ENCODE results near the gene MAP4K5. TPM values are rescaled to one million over a fixed set of nuclear protein-coding genes. Genes with fewer than 3 reads are reported as not detected.
A peak's percentile ranks its signal among the peaks of the same experiment; 100 is the strongest.

The MAP4K5 gene
- polyA plus RNA-seq, 3 donors, result 5.0 to 9.1 (median 7.7) TPM

GRCh38 chr14:50530358-50530757, 2.0 kb downstream of the MAP4K5 start:
- intact Hi-C loops (cut with micrococcal nuclease), result loop anchor here in 1 of 2 donors (5.0 to 10.0 kb wide), 3 partner anchors 218 to 296 kb away; partner anchors contain the start of genes DMAC2L, L2HGDH and SOS2
- Histone ChIP-seq H3K27ac (ENCODE audit: low read depth in 1 of 2, low read length in 2 of 2) (no peak overlapping the region), H3K36me3 (replicated peaks in 1 of 2; ENCODE audit: control insufficient read depth in 1 of 2, insufficient read depth in 2 of 2, low read length in 2 of 2) (no peaks in the 10 kb centered on the region), H3K9me3 (replicated peaks in 1 of 2; ENCODE audit: control insufficient read depth in 1 of 2, insufficient read depth in 1 of 2, low read length in 2 of 2) (no peaks in the 10 kb centered on the region), H4K20me1 (ENCODE audit: insufficient read depth, low read length) (peaks cover 28% of the 10 kb centered on the region), H3K4me3 (replicated peaks in 1 of 3; ENCODE audit: low read depth in 2 of 3, low read length in 3 of 3) (peak overlapping the region in 1 of 3 experiments; percentile 88), H3K9ac (ENCODE audit: insufficient read depth, low read length, poor library complexity, severe bottlenecking) (no peak overlapping the region), H3K4me1 (ENCODE audit: control insufficient read depth in 1 of 2, insufficient read depth in 2 of 2, low read length in 2 of 2) (peaks cover 25 to 38% of the 10 kb centered on the region in 2 donors), H3K4me2 (replicated peaks; ENCODE audit: extremely low read depth, low read length, poor library complexity, severe bottlenecking) (no peak overlapping the region), H3K79me2 (ENCODE audit: insufficient read depth, low read length) (peaks cover 67% of the 10 kb centered on the region), H2AFZ (ENCODE audit: insufficient read depth, low read depth, low read length, poor library complexity, severe bottlenecking) (no peak overlapping the region), H3K27me3 (ENCODE audit: control insufficient read depth in 2 of 2, insufficient read depth in 2 of 2, low read length in 2 of 2) (no peaks in the 10 kb centered on the region)
- TF ChIP-seq, protein P1, sequence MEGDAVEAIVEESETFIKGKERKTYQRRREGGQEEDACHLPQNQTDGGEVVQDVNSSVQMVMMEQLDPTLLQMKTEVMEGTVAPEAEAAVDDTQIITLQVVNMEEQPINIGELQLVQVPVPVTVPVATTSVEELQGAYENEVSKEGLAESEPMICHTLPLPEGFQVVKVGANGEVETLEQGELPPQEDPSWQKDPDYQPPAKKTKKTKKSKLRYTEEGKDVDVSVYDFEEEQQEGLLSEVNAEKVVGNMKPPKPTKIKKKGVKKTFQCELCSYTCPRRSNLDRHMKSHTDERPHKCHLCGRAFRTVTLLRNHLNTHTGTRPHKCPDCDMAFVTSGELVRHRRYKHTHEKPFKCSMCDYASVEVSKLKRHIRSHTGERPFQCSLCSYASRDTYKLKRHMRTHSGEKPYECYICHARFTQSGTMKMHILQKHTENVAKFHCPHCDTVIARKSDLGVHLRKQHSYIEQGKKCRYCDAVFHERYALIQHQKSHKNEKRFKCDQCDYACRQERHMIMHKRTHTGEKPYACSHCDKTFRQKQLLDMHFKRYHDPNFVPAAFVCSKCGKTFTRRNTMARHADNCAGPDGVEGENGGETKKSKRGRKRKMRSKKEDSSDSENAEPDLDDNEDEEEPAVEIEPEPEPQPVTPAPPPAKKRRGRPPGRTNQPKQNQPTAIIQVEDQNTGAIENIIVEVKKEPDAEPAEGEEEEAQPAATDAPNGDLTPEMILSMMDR (IDR thresholded peaks at IDR 0.05), result no peak
- Mint-ChIP-seq H3K9me3 (no peaks in the 10 kb centered on the region), H3K4me1 (peaks cover 48% of the 10 kb centered on the region), H3K4me3 (no peak overlapping the region), H3K27me3 (ENCODE audit: low read depth in 3 of 3) (peaks cover 0 to 2% (median 0%) of the 10 kb centered on the region in 3 donors), H3K36me3 (peaks cover 6 to 12% of the 10 kb centered on the region in 2 donors), H3K27ac (no peak overlapping the region)
- no CpG with 5 or more reads among the region's 1 CpG for whole genome bisulfite sequencing (ENCODE audit: insufficient coverage)
- no peak for DNase-seq

GRCh38 chr14:50529288-50530179, 2.8 kb downstream of the MAP4K5 start:
- H3K4me1 ChIP-seq (ENCODE audit: control insufficient read depth in 1 of 2, insufficient read depth in 2 of 2, low read length in 2 of 2), result peaks cover 32 to 46% of the 10 kb centered on the region in 2 donors
- peaks cover 73% of the 10 kb centered on the region for H3K79me2 ChIP-seq (ENCODE audit: insufficient read depth, low read length)

More at GRCh38 chr14:50529288-50530179, 2.8 kb downstream of the MAP4K5 start:
- Histone ChIP-seq H3K27ac (ENCODE audit: low read depth in 1 of 2, low read length in 2 of 2) (no peak overlapping the region), H4K20me1 (ENCODE audit: insufficient read depth, low read length) (peaks cover 35% of the 10 kb centered on the region), H3K4me3 (replicated peaks in 1 of 3; ENCODE audit: low read depth in 2 of 3, low read length in 3 of 3) (no peak overlapping the region), H2AFZ (ENCODE audit: insufficient read depth, low read depth, low read length, poor library complexity, severe bottlenecking) (no peak overlapping the region), H3K27me3 (ENCODE audit: control insufficient read depth in 2 of 2, insufficient read depth in 2 of 2, low read length in 2 of 2) (no peaks in the 10 kb centered on the region), H3K4me2 (replicated peaks; ENCODE audit: extremely low read depth, low read length, poor library complexity, severe bottlenecking) (no peak overlapping the region), H3K9me3 (replicated peaks in 1 of 2; ENCODE audit: control insufficient read depth in 1 of 2, insufficient read depth in 1 of 2, low read length in 2 of 2) (no peaks in the 10 kb centered on the region), H3K36me3 (replicated peaks in 1 of 2; ENCODE audit: control insufficient read depth in 1 of 2, insufficient read depth in 2 of 2, low read length in 2 of 2) (no peaks in the 10 kb centered on the region), H3K9ac (ENCODE audit: insufficient read depth, low read length, poor library complexity, severe bottlenecking) (no peak overlapping the region)
- intact Hi-C loops (cut with micrococcal nuclease), result loop anchor here in 1 of 2 donors (5.0 to 10.0 kb wide), 3 partner anchors 217 to 295 kb away; partner anchors contain the start of genes DMAC2L, L2HGDH and SOS2
- WGBS (ENCODE audit: insufficient coverage), result 51% methylated on average over 4 of the region's 6 CpGs
- peaks cover 6 to 12% of the 10 kb centered on the region in 2 donors for H3K36me3 Mint-ChIP-seq
- no peak for DNase-seq
- peaks cover 56% of the 10 kb centered on the region for H3K4me1 Mint-ChIP-seq
- TF ChIP-seq, protein P1 (IDR thresholded peaks at IDR 0.05), result no peak
- H3K9me3 Mint-ChIP-seq, result no peaks in the 10 kb centered on the region
- H3K27ac Mint-ChIP-seq, result no peak overlapping the region
- H3K4me3 Mint-ChIP-seq, result no peak overlapping the region
- peaks cover 0 to 2% (median 0%) of the 10 kb centered on the region in 3 donors for H3K27me3 Mint-ChIP-seq (ENCODE audit: low read depth in 3 of 3)

Data from CD14-positive monocyte (primary cell).